Activated T-helper 1 cell treated with anti-CD3 and anti-CD28 coated beads, Interleukin-2, amount 50 U/mL, for 16 hours (primary cell): ENCODE measurements around the gene CCR2.
"Not testable (repeated sequence)": the region's sequence is repeated elsewhere in the genome, so short reads cannot be mapped to it uniquely, and the experiment has no call there.

Experiments used
- DNase-seq, 2 donors: peaks; one replicate each; pipeline ENCODE4 v3.0.0-alpha.2; 2020; ENCODE audit warnings: low read depth in 1 of 2, low spot score in 1 of 2

Gene CCR2

DNA sequence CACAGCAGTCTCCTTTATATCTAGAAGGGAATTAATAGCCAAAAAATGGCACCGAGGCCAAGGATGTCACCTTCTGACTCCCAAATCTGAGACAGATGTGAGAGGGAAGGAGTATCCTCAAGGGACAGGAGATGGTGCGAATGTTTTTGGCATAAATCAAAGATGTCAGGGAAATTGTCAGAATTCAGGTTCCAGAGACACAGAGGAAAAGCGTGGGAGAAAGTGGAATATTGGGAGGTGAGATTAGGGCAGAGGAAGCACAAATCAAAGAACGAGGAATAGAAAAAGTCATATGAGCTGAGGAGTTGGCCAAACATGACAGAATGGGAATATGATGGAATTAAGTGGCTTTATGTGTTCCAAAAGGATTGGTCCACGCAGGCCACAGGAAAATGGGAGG, 46.9 kb downstream of the CCR2 start:
- DNase-seq: no peak

DNA sequence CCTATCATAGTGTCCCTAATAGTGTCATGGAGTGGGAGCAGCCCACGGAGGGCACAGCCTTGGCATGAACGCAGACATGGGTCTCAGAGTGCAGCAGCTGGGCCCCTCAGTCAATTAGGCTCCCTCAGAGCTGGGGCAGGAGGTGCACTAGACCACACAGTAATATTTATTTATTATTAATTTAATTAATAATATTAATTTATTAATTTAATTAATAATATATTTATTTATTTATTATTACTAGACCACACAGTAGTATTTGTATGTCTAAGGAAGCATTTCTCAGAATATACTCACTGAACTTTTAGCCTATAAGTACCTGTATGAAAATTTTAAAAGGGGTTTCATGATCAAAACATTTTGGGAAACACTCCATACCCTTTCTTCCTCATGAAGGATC, 47.7 kb downstream of the CCR2 start:
- no peak for DNase-seq

DNA sequence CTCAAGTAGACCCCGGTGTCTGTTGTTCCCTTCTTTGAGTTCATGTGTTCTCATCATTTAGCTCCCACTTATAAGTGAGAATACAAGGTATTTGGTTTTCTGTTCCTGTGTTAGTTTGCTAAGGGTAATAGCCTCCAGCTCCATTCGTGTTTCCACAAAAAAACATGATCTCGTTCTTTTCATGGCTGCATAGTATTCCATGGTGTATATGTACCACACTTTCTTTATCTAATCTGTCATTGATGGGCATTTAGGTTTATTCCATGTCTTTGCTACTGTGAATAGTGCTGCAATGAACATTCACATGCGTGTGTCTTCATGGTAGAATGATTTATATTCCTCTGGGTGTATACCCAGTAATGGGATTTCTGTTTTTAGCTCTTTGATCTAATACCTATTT, 49.0 kb downstream of the CCR2 start:
- not testable (repeated sequence) for DNase-seq

- no peak for DNase-seq
Observed at GRCh38 chr3:46405301-46406019, 51.5 kb downstream of the CCR2 start.

DNA sequence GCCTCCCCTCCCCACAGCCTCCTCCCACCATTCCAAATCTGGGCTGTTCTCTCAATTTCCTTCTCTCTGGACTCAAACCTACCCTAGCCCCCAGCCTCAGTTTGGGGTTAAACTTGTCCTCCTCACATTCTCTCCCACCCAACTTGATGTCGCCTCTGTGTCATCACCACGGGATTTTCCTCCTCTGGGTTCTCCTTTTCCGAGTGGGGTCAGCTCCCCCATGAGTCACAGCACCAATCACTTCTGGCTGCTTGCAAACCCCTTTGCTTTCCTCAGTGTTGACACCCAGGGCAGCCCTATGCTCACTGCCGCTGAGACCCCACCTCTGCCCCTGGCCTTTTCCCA, 52.5 kb downstream of the CCR2 start:
- no peak for DNase-seq

GRCh38 chr3:46406788-46407611, 53.1 kb downstream of the CCR2 start, which contains the start of the genes CCR5AS and CCRL2:
Gene CCR5AS (minus strand): TSS chr3:46407066.
Gene CCRL2 (plus strand): TSS chr3:46407259. CDS start chr3:46408080, 821 bp downstream.
- peak in 1 of 2 donors; percentile 2 for DNase-seq

DNA sequence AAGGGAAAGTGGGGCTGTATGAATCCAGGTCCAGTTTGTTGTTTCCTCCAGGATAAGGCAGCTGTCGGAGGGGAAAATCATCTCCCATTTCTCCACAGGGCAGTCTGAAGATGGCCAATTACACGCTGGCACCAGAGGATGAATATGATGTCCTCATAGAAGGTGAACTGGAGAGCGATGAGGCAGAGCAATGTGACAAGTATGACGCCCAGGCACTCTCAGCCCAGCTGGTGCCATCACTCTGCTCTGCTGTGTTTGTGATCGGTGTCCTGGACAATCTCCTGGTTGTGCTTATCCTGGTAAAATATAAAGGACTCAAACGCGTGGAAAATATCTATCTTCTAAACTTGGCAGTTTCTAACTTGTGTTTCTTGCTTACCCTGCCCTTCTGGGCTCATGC, 54.1 kb downstream of the CCR2 start:
- no peak for DNase-seq

- DNase-seq: no peak
Observed at GRCh38 chr3:46408853-46409252, 54.9 kb downstream of the CCR2 start.

DNA sequence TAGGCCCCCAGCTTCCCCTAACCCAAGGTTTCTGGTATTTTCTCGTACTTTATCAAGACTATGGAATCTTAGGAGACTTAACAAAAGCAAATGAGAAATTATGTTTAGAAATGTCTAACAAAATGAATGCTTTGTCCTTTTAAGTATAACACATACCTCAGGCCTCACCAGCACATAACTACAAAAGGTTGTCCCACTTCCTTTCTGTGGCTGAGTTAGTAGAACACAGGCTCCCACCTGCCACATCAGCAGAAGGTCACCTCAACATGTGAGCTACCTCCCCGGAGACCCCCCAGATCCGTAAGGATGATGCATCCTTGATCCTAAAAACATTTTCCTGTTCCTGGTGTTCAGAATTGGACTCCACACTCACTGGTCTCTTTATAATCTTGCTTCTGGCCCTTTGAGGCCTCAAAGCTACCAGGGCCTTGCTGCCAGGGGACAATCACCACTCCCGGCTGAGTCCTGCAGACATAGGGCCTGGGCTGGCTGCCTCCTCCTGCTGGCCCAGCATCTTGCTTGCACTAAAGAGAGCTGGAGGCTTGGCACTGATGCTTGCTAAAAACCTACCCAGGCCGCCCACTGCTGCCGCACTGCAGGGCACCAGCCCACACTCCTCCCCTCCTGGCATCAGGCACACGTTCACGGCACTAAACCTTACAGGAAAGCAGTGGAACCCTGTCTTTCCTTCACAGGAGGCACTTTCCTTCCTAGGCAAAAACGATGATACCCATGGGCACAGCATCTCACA, 56.0 kb downstream of the CCR2 start:
- DNase-seq: no peak
